ENCODE measurements around the gene LRRC74B. TPM values are rescaled to one million over a fixed set of nuclear protein-coding genes. Genes with fewer than 3 reads are reported as not detected.

LRRC74B gene
- total RNA-seq, 4 donors from 2014 or later: not detected

DNA sequence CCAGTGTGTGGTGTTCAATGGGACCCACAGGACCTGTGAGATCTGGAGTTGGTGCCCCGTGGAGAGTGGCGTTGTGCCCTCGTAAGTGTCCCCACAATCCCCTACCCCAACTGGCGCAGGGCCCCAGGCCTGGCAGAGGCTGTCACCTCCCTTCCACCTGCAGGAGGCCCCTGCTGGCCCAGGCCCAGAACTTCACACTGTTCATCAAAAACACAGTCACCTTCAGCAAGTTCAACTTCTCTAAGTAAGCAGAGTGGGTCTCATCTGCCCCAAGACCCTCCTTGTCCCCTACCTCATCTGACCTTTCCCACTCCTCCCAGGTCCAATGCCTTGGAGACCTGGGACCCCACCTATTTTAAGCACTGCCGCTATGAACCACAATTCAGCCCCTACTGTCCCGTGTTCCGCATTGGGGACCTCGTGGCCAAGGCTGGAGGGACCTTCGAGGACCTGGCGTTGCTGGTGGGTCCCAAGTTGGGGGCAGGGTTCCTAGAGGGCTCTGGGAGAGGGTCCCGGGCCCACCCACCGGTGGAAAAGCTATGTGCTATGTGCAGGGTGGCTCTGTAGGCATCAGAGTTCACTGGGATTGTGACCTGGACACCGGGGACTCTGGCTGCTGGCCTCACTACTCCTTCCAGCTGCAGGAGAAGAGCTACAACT lies 22.7 kb upstream of the LRRC74B start:
- TF ChIP-seq POLR2AphosphoS5 (IDR thresholded peaks at IDR 0.05) (no peak), POLR2A (IDR thresholded peaks at IDR 0.05) (no peak), EP300 (IDR thresholded peaks at IDR 0.05) (no peak)
- TF ChIP-seq, protein P1, sequence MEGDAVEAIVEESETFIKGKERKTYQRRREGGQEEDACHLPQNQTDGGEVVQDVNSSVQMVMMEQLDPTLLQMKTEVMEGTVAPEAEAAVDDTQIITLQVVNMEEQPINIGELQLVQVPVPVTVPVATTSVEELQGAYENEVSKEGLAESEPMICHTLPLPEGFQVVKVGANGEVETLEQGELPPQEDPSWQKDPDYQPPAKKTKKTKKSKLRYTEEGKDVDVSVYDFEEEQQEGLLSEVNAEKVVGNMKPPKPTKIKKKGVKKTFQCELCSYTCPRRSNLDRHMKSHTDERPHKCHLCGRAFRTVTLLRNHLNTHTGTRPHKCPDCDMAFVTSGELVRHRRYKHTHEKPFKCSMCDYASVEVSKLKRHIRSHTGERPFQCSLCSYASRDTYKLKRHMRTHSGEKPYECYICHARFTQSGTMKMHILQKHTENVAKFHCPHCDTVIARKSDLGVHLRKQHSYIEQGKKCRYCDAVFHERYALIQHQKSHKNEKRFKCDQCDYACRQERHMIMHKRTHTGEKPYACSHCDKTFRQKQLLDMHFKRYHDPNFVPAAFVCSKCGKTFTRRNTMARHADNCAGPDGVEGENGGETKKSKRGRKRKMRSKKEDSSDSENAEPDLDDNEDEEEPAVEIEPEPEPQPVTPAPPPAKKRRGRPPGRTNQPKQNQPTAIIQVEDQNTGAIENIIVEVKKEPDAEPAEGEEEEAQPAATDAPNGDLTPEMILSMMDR (IDR thresholded peaks at IDR 0.05): no peak
- peaks cover 6% of the 10 kb centered on the region for H3K27me3 ChIP-seq
- 88% methylated on average over 11 of the region's 13 CpGs for WGBS
- H3K4me3 ChIP-seq: no peak overlapping the region
- peaks cover 11% of the 10 kb centered on the region for H3K4me1 ChIP-seq
- DNase-seq (ENCODE audit: low spot score in 2 of 2): no peak
- H3K9me3 ChIP-seq: no peaks in the 10 kb centered on the region
- H3K36me3 ChIP-seq: no peaks in the 10 kb centered on the region
- H3K27ac ChIP-seq: no peak overlapping the region

DNA sequence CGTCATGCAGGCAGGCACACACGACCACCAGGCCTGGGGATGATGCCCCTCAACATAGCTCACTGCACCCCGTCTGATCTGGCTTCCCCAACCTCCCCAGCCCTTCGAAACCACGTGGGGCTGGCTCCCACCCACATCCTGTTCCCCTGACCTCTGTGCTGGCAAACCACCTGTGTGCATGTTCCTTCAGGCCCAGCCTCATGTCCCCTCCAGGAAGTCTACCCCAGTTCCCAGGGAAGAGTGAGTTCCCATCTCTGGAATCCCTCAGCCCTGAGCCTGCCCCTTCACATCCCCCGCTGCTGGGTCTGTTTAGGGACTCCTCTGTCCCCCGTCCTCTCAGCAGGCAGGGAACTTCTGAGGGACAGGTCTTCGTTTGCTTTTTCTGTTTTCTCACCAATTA lies 20.5 kb upstream of the LRRC74B start:
- peaks cover 14% of the 10 kb centered on the region for H3K27me3 ChIP-seq
- no peak for TF ChIP-seq EP300 (IDR thresholded peaks at IDR 0.05)
- no peak for TF ChIP-seq POLR2AphosphoS5 (IDR thresholded peaks at IDR 0.05)
- TF ChIP-seq, protein P1 (IDR thresholded peaks at IDR 0.05): no peak
- no peak for TF ChIP-seq POLR2A (IDR thresholded peaks at IDR 0.05)
- WGBS: 53% methylated on average over 8 of the region's 8 CpGs
- H3K4me3 ChIP-seq: no peak overlapping the region
- peaks cover 11% of the 10 kb centered on the region for H3K4me1 ChIP-seq
- H3K36me3 ChIP-seq: no peaks in the 10 kb centered on the region
- no peak overlapping the region for H3K27ac ChIP-seq
- no peak for DNase-seq (ENCODE audit: low spot score in 2 of 2)
- H3K9me3 ChIP-seq: no peaks in the 10 kb centered on the region

DNA sequence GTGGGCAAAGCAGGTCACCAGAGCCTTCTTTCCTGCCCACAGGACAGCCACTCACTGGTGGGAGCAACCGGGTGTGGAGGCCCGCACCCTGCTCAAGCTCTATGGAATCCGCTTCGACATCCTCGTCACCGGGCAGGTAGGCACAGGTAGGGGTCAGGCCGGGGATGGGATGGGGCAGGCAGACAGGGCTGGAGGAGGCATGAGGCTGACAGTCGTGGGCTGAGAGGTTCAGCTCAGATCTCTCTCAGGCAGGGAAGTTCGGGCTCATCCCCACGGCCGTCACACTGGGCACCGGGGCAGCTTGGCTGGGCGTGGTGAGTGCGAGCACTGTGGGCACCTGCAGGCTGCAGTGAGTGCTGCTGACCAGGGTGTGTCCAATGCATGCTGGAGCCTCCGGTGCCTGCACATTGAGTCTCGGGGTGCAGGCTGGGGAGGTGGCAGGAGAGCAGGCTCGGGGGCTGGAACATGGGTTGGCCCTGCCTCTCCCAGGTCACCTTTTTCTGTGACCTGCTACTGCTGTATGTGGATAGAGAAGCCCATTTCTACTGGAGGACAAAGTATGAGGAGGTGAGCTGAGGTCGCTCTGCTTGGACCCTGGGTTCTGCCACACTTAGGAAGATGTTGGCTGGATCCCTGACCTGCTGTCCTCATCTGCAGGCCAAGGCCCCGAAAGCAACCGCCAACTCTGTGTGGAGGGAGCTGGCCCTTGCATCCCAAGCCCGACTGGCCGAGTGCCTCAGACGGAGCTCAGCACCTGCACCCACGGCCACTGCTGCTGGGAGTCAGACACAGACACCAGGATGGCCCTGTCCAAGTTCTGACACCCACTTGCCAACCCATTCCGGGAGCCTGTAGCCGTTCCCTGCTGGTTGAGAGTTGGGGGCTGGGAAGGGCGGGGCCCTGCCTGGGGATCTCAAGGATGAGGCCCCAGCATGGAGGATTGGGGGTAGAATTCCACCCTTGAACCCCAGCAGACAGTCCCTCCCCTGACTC lies 19.7 kb upstream of the LRRC74B start:
- Histone ChIP-seq H3K4me3 (no peak overlapping the region), H3K4me1 (peaks cover 11% of the 10 kb centered on the region)

DNA sequence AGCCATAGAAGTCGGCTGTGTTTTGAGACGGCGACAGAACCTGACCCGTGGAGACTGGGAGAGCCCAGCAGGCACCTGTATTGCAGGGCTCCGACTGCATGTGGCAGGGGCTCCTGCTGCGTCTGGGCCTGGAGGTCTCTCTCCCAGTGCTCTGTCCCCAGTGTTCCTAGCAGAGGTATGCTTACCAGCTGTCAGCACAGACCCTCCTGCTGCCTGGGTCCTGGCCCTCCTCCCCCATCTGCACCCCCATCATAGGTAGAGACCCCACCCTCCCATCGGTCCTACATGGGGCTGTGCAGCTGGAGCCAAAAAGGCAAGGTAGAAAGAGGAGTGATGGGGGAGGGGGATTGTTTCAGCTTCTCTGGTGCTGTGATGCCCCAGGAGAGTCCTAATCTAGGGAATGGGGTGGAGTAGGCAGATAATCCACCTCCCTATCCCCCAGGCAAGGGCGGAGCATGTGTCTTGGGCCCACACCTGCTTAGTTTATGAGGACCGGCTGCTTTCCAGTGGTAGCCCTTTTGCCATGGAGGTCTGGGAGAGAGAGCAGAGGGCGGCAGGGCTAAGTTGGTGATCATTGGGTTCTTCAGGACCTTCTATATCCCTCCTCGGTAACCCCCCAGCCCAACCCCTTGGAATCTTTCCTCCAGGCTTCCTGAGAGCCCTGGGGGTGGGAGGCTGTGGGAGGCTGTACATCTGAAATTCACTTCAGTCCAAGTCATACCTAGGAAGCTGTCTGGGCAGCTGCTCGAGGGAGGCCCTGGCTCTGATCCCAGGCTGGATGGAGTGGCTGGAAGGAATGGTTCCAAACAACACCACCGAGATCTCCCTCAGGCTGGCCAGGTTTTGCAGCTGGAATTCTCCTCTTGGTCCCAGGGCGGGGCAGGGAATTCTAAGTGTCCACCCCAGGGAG lies 18.7 kb upstream of the LRRC74B start:
- Histone ChIP-seq H3K4me3 (no peak overlapping the region), H3K36me3 (no peaks in the 10 kb centered on the region), H3K27ac (no peak overlapping the region), H3K27me3 (peaks cover 28% of the 10 kb centered on the region), H3K9me3 (no peaks in the 10 kb centered on the region), H3K4me1 (peaks cover 18% of the 10 kb centered on the region)
- WGBS: 78% methylated on average over 7 of the region's 14 CpGs
- DNase-seq (ENCODE audit: low spot score in 2 of 2): no peak
- TF ChIP-seq POLR2AphosphoS5 (IDR thresholded peaks at IDR 0.05) (no peak), POLR2A (IDR thresholded peaks at IDR 0.05) (no peak), EP300 (IDR thresholded peaks at IDR 0.05) (no peak)
- TF ChIP-seq, protein P1 (IDR thresholded peaks at IDR 0.05): no peak

More for the DNA sequence above, 19.7 kb upstream of the LRRC74B start:
- DNase-seq (ENCODE audit: low spot score in 2 of 2): no peak
- Histone ChIP-seq H3K27me3 (peaks cover 18% of the 10 kb centered on the region), H3K9me3 (no peaks in the 10 kb centered on the region), H3K36me3 (no peaks in the 10 kb centered on the region), H3K27ac (no peak overlapping the region)
- TF ChIP-seq, protein P1 (IDR thresholded peaks at IDR 0.05): no peak
- no peak for TF ChIP-seq EP300 (IDR thresholded peaks at IDR 0.05)
- TF ChIP-seq POLR2AphosphoS5 (IDR thresholded peaks at IDR 0.05): no peak
- no peak for TF ChIP-seq POLR2A (IDR thresholded peaks at IDR 0.05)
- no CpG with 5 or more reads among the region's 27 CpGs for WGBS

Measured in suprapubic skin (tissue), 4 donors.